ENCODE results near the gene CCND3.

Gene CCND3

DNA sequence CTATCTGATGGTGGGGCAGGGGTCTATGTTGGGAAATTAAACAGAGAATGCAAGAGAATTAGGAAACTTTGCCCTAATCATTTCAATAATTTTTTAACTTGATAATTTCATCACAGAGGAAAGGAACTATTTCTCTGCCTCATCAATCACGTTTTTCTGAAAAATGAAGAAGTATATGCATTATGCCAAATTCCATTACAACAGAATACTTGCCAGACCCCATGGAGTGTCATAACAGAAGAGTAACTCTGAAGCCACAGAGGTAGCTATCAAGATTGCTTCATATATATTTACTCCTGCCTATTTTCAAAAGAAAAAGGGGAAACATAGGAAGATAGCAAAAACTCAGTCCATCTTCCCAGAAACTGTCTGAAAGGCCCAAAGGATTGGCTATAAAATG lies 40.7 kb downstream of the CCND3 start:
- ChIA-PET POLR2A (no interaction called here), CTCF (no interaction called here)
- TF ChIP-seq ZNF384 (IDR thresholded peaks at IDR 0.05) (no peak), L3MBTL2 (conservative IDR thresholded peaks at IDR 0.05) (no peak), FOXK2 (IDR thresholded peaks at IDR 0.05) (no peak), HDGF (IDR thresholded peaks at IDR 0.05; ENCODE audit: borderline replicate concordance) (no peak), TARDBP (IDR thresholded peaks at IDR 0.05) (no peak), SUZ12 (IDR thresholded peaks at IDR 0.05) (no peak), FOXA1 (IDR thresholded peaks at IDR 0.05) (no peak), FOXM1 (IDR thresholded peaks at IDR 0.05; ENCODE audit: borderline replicate concordance) (no peak), BHLHE40 (IDR thresholded peaks at IDR 0.05; ENCODE audit: borderline replicate concordance) (no peak), CTBP1 (IDR thresholded peaks at IDR 0.05; ENCODE audit: borderline replicate concordance) (no peak), ELF4 (IDR thresholded peaks at IDR 0.05) (no peak)
- TF ChIP-seq, protein P1, sequence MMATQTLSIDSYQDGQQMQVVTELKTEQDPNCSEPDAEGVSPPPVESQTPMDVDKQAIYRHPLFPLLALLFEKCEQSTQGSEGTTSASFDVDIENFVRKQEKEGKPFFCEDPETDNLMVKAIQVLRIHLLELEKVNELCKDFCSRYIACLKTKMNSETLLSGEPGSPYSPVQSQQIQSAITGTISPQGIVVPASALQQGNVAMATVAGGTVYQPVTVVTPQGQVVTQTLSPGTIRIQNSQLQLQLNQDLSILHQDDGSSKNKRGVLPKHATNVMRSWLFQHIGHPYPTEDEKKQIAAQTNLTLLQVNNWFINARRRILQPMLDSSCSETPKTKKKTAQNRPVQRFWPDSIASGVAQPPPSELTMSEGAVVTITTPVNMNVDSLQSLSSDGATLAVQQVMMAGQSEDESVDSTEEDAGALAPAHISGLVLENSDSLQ (IDR thresholded peaks at IDR 0.05), result no peak

DNA sequence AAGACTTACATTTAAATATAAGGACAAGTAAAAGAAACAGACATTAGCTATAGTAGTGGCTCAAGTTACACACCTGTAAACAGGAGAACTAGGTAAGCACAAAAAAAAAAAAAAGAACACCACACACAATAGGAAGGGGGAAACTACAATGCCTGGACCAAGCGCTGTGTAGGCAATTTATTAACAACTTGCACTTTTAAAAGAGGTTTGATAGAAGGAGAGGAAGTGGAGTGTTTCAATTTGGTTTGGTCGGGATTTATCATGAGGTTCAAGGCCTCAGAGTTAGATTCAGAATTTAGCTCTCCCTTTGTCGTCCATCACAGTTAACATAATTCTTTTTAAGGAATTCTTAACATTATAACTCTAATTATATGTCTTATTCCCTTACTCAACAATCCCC lies 45.3 kb downstream of the CCND3 start:
- ChIA-PET CTCF (interaction anchor here (0.6 to 1.4 kb wide), 3 partner anchors 25 to 281 kb away, joined by 3 to 8 read pairs (median 5); partner anchors contain the start of genes BYSL and MED20), POLR2A (interaction anchor here (1.0 to 2.6 kb wide), 5 partner anchors 9 to 113 kb away, joined by 3 to 11 read pairs (median 4); partner anchors contain the start of genes BYSL and MED20)
- TF ChIP-seq FOXA1 (IDR thresholded peaks at IDR 0.05) (no peak), FOXK2 (IDR thresholded peaks at IDR 0.05) (no peak), ZNF384 (IDR thresholded peaks at IDR 0.05) (0 out of 2 replicates have a peak, but pooled peaks have one; percentile 7), BHLHE40 (IDR thresholded peaks at IDR 0.05; ENCODE audit: borderline replicate concordance) (no peak), CTBP1 (IDR thresholded peaks at IDR 0.05; ENCODE audit: borderline replicate concordance) (no peak), LEF1 (IDR thresholded peaks at IDR 0.05; ENCODE audit: borderline replicate concordance) (no peak), SUZ12 (IDR thresholded peaks at IDR 0.05) (no peak), NFRKB (IDR thresholded peaks at IDR 0.05) (no peak)
- DNase-seq (ENCODE audit: extremely low spot score), result no peak

More for the DNA sequence above, 40.7 kb downstream of the CCND3 start:
- DNase-seq (ENCODE audit: extremely low spot score), result no peak

GRCh38 chr6:41895300-41896233 lies 46.0 kb downstream of the CCND3 start, which contains the start of gene USP49:
Gene USP49 (minus strand): TSS chr6:41895375. CDS start chr6:41806983, 88,392 bp downstream.
- POLR2A ChIA-PET, result interaction anchor here (0.8 to 2.6 kb wide), 8 partner anchors 8 to 153 kb away, joined by 3 to 11 read pairs (median 4); partner anchors contain the start of genes BYSL, MED20 and TOMM6
- CTCF ChIA-PET, result interaction anchor here (0.6 to 1.4 kb wide), 3 partner anchors 25 to 1631 kb away, joined by 3 to 8 read pairs (median 3); partner anchors contain the start of genes BYSL and MED20
- peak; percentile 94 for DNase-seq (ENCODE audit: extremely low spot score)
- TF ChIP-seq ELF4 (IDR thresholded peaks at IDR 0.05) (no peak), ZNF384 (IDR thresholded peaks at IDR 0.05) (no peak), BHLHE40 (IDR thresholded peaks at IDR 0.05; ENCODE audit: borderline replicate concordance) (no peak), FOXA1 (IDR thresholded peaks at IDR 0.05) (no peak), HDGF (IDR thresholded peaks at IDR 0.05; ENCODE audit: borderline replicate concordance) (no peak), SP1 (IDR thresholded peaks at IDR 0.05) (no peak), L3MBTL2 (conservative IDR thresholded peaks at IDR 0.05) (peak; percentile 64)

GRCh38 chr6:41894366-41895299 lies 47.0 kb downstream of the CCND3 start:
- TF ChIP-seq SUZ12 (IDR thresholded peaks at IDR 0.05), result no peak
- TF ChIP-seq L3MBTL2 (conservative IDR thresholded peaks at IDR 0.05), result 0 out of 2 replicates have a peak, but pooled peaks have one; percentile 17
- DNase-seq (ENCODE audit: extremely low spot score), result peak; percentile 13
- ChIA-PET CTCF (interaction anchor here (1.0 kb wide), 1 partner anchor 26 kb away, joined by 4 read pairs; the partner anchor contains the start of genes BYSL and MED20), POLR2A (interaction anchor here (0.8 to 2.6 kb wide), 8 partner anchors 7 to 154 kb away, joined by 3 to 9 read pairs (median 4); partner anchors contain the start of genes BYSL, MED20 and TOMM6)

DNA sequence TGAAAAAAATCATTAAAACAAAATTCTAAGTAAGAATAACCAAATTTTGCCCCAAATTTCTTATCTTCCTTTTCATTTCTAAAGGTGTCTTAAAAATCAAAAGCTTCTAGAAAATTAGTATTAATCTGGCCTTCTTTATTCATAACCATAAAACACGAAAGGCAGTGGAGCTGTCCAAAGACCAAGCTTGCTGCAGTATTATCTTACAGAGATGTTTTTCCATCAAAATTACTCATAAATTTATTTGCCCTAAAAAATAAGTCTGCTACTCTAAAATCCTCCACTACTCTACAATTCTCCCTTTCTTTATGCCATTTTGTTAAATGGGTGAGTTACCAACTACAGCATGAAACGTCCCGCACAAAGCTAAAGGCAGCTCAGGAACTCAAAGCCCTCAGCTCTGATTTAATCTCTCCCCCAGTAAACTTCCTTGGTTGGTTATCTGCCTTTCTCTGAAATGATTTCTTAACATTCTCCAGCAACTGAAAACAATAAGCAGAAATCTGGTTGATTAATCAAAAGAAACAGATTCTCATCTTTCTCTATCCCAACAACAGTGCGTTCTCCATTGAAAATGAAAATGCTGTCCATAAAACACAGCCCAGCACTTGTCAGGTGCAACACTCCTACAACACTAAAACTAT lies 48.6 kb downstream of the CCND3 start:
- CTCF ChIA-PET, result no interaction called here
- TF ChIP-seq CTBP1 (IDR thresholded peaks at IDR 0.05; ENCODE audit: borderline replicate concordance), result no peak
- TF ChIP-seq TARDBP (IDR thresholded peaks at IDR 0.05), result no peak
- no peak for TF ChIP-seq ARNT (IDR thresholded peaks at IDR 0.05)
- no peak for TF ChIP-seq ELF4 (IDR thresholded peaks at IDR 0.05)
- TF ChIP-seq ZNF384 (IDR thresholded peaks at IDR 0.05), result no peak
- TF ChIP-seq NFRKB (IDR thresholded peaks at IDR 0.05), result no peak
- TF ChIP-seq, protein P1 (IDR thresholded peaks at IDR 0.05), result no peak
- TF ChIP-seq HDGF (IDR thresholded peaks at IDR 0.05; ENCODE audit: borderline replicate concordance), result no peak
- TF ChIP-seq FOXA1 (IDR thresholded peaks at IDR 0.05), result no peak
- POLR2A ChIA-PET, result no interaction called here

More for the DNA sequence above, 48.6 kb downstream of the CCND3 start:
- DNase-seq (ENCODE audit: extremely low spot score), result no peak
